Activated naive CD4-positive, alpha-beta T cell treated with anti-CD3 and anti-CD28 coated beads, Interleukin-2, amount 50 U/mL, for 24 hours (primary cell): Measurements from ENCODE around the gene GRIK4.

Source experiments
- H3K27ac Mint-ChIP-seq: one replicate; pipeline ENCODE4 v1.8.0; 2021; ENCODE audit warnings: mild to moderate bottlenecking, mixed read lengths
- H3K27me3 Mint-ChIP-seq: one replicate; pipeline ENCODE4 v1.8.0; 2021; ENCODE audit warnings: mixed read lengths
- H3K36me3 Mint-ChIP-seq: one replicate; pipeline ENCODE4 v1.8.0; 2021; ENCODE audit warnings: mixed read lengths
- H3K4me1 Mint-ChIP-seq: one replicate; pipeline ENCODE4 v1.8.0; 2021; ENCODE audit warnings: mixed read lengths
- H3K4me3 Mint-ChIP-seq: one replicate; pipeline ENCODE4 v1.8.0; 2021; ENCODE audit warnings: mild to moderate bottlenecking, mixed read lengths
- H3K9me3 Mint-ChIP-seq: one replicate; pipeline ENCODE4 v1.8.0; 2021; ENCODE audit warnings: mixed read lengths

GRIK4 gene

GRCh38 chr11:120881596-120881995 lies 370.0 kb downstream of the GRIK4 start:
- no peak overlapping the region for H3K27ac Mint-ChIP-seq
- H3K4me1 Mint-ChIP-seq, result no peaks in the 10 kb centered on the region
- H3K27me3 Mint-ChIP-seq, result peaks cover 1% of the 10 kb centered on the region
- H3K4me3 Mint-ChIP-seq, result no peak overlapping the region
- no peaks in the 10 kb centered on the region for H3K9me3 Mint-ChIP-seq
- H3K36me3 Mint-ChIP-seq, result no peaks in the 10 kb centered on the region

GRCh38 chr11:120882175-120882574 lies 370.6 kb downstream of the GRIK4 start:
- Mint-ChIP-seq H3K27me3 (peaks cover 1% of the 10 kb centered on the region), H3K4me1 (no peaks in the 10 kb centered on the region)

GRCh38 chr11:120883404-120884080 lies 372.0 kb downstream of the GRIK4 start:
- no peaks in the 10 kb centered on the region for H3K36me3 Mint-ChIP-seq
- peaks cover 1% of the 10 kb centered on the region for H3K27me3 Mint-ChIP-seq
- H3K4me1 Mint-ChIP-seq, result no peaks in the 10 kb centered on the region
- no peak overlapping the region for H3K27ac Mint-ChIP-seq
- H3K9me3 Mint-ChIP-seq, result no peaks in the 10 kb centered on the region
- H3K4me3 Mint-ChIP-seq, result no peak overlapping the region

More at GRCh38 chr11:120882175-120882574, 370.6 kb downstream of the GRIK4 start:
- Mint-ChIP-seq H3K27ac (no peak overlapping the region), H3K4me3 (no peak overlapping the region), H3K36me3 (no peaks in the 10 kb centered on the region), H3K9me3 (no peaks in the 10 kb centered on the region)

GRCh38 chr11:120884154-120885020 lies 372.8 kb downstream of the GRIK4 start:
- peaks cover 1% of the 10 kb centered on the region for H3K27me3 Mint-ChIP-seq
- no peaks in the 10 kb centered on the region for H3K4me1 Mint-ChIP-seq
- H3K36me3 Mint-ChIP-seq, result no peaks in the 10 kb centered on the region
- no peaks in the 10 kb centered on the region for H3K9me3 Mint-ChIP-seq
- no peak overlapping the region for H3K4me3 Mint-ChIP-seq
- no peak overlapping the region for H3K27ac Mint-ChIP-seq

GRCh38 chr11:120890609-120891320 lies 379.2 kb downstream of the GRIK4 start:
- peaks cover 3% of the 10 kb centered on the region for H3K27me3 Mint-ChIP-seq
- no peak overlapping the region for H3K4me3 Mint-ChIP-seq
- no peaks in the 10 kb centered on the region for H3K4me1 Mint-ChIP-seq
- no peak overlapping the region for H3K27ac Mint-ChIP-seq
- no peaks in the 10 kb centered on the region for H3K36me3 Mint-ChIP-seq
- H3K9me3 Mint-ChIP-seq, result no peaks in the 10 kb centered on the region

- H3K27me3 Mint-ChIP-seq, result peaks cover 5% of the 10 kb centered on the region
- H3K4me1 Mint-ChIP-seq, result no peaks in the 10 kb centered on the region
- no peaks in the 10 kb centered on the region for H3K9me3 Mint-ChIP-seq
- H3K36me3 Mint-ChIP-seq, result no peaks in the 10 kb centered on the region
- H3K4me3 Mint-ChIP-seq, result no peak overlapping the region
- H3K27ac Mint-ChIP-seq, result no peak overlapping the region
Observed at GRCh38 chr11:120893440-120894201, 382.1 kb downstream of the GRIK4 start.

GRCh38 chr11:120894202-120894985 lies 382.8 kb downstream of the GRIK4 start:
- H3K4me3 Mint-ChIP-seq, result no peak overlapping the region
- H3K27me3 Mint-ChIP-seq, result peaks cover 5% of the 10 kb centered on the region
- H3K36me3 Mint-ChIP-seq, result no peaks in the 10 kb centered on the region
- H3K9me3 Mint-ChIP-seq, result no peaks in the 10 kb centered on the region
- no peaks in the 10 kb centered on the region for H3K4me1 Mint-ChIP-seq
- no peak overlapping the region for H3K27ac Mint-ChIP-seq

GRCh38 chr11:120896687-120897086 lies 385.1 kb downstream of the GRIK4 start:
- H3K27me3 Mint-ChIP-seq, result peaks cover 5% of the 10 kb centered on the region

GRCh38 chr11:120898568-120898967 lies 387.0 kb downstream of the GRIK4 start:
- H3K36me3 Mint-ChIP-seq, result no peaks in the 10 kb centered on the region
- no peaks in the 10 kb centered on the region for H3K9me3 Mint-ChIP-seq
- H3K27ac Mint-ChIP-seq, result no peak overlapping the region
- peaks cover 1% of the 10 kb centered on the region for H3K27me3 Mint-ChIP-seq
- H3K4me1 Mint-ChIP-seq, result no peaks in the 10 kb centered on the region
- no peak overlapping the region for H3K4me3 Mint-ChIP-seq

More at GRCh38 chr11:120896687-120897086, 385.1 kb downstream of the GRIK4 start:
- H3K4me1 Mint-ChIP-seq, result no peaks in the 10 kb centered on the region
- H3K4me3 Mint-ChIP-seq, result no peak overlapping the region
- no peak overlapping the region for H3K27ac Mint-ChIP-seq
- H3K9me3 Mint-ChIP-seq, result no peaks in the 10 kb centered on the region
- H3K36me3 Mint-ChIP-seq, result no peaks in the 10 kb centered on the region

GRCh38 chr11:120899720-120900119 lies 388.2 kb downstream of the GRIK4 start:
- Mint-ChIP-seq H3K4me1 (no peaks in the 10 kb centered on the region), H3K27ac (no peak overlapping the region), H3K4me3 (no peak overlapping the region), H3K27me3 (peaks cover 1% of the 10 kb centered on the region), H3K9me3 (no peaks in the 10 kb centered on the region), H3K36me3 (no peaks in the 10 kb centered on the region)

GRCh38 chr11:120900643-120901042 lies 389.1 kb downstream of the GRIK4 start:
- no peaks in the 10 kb centered on the region for H3K9me3 Mint-ChIP-seq
- peaks cover 1% of the 10 kb centered on the region for H3K27me3 Mint-ChIP-seq
- H3K4me3 Mint-ChIP-seq, result no peak overlapping the region
- H3K36me3 Mint-ChIP-seq, result no peaks in the 10 kb centered on the region
- no peaks in the 10 kb centered on the region for H3K4me1 Mint-ChIP-seq
- H3K27ac Mint-ChIP-seq, result no peak overlapping the region

GRCh38 chr11:120903686-120904085 lies 392.1 kb downstream of the GRIK4 start:
- Mint-ChIP-seq H3K27me3 (no peaks in the 10 kb centered on the region), H3K4me3 (no peak overlapping the region), H3K36me3 (no peaks in the 10 kb centered on the region), H3K9me3 (no peaks in the 10 kb centered on the region), H3K27ac (no peak overlapping the region), H3K4me1 (no peaks in the 10 kb centered on the region)

GRCh38 chr11:120904116-120904515 lies 392.6 kb downstream of the GRIK4 start:
- no peak overlapping the region for H3K4me3 Mint-ChIP-seq
- no peaks in the 10 kb centered on the region for H3K27me3 Mint-ChIP-seq
- no peak overlapping the region for H3K27ac Mint-ChIP-seq
- no peaks in the 10 kb centered on the region for H3K4me1 Mint-ChIP-seq
- no peaks in the 10 kb centered on the region for H3K36me3 Mint-ChIP-seq
- no peaks in the 10 kb centered on the region for H3K9me3 Mint-ChIP-seq

GRCh38 chr11:120906766-120907165 lies 395.2 kb downstream of the GRIK4 start:
- Mint-ChIP-seq H3K4me3 (no peak overlapping the region), H3K9me3 (no peaks in the 10 kb centered on the region)

More at GRCh38 chr11:120906766-120907165, 395.2 kb downstream of the GRIK4 start:
- H3K36me3 Mint-ChIP-seq, result peaks cover 1% of the 10 kb centered on the region
- H3K27ac Mint-ChIP-seq, result no peak overlapping the region
- no peaks in the 10 kb centered on the region for H3K4me1 Mint-ChIP-seq
- peaks cover 2% of the 10 kb centered on the region for H3K27me3 Mint-ChIP-seq
